ENCODE results near the gene CATSPERZ.
A peak's percentile ranks its signal among the peaks of the same experiment; 100 is the strongest.

CATSPERZ gene

DNA sequence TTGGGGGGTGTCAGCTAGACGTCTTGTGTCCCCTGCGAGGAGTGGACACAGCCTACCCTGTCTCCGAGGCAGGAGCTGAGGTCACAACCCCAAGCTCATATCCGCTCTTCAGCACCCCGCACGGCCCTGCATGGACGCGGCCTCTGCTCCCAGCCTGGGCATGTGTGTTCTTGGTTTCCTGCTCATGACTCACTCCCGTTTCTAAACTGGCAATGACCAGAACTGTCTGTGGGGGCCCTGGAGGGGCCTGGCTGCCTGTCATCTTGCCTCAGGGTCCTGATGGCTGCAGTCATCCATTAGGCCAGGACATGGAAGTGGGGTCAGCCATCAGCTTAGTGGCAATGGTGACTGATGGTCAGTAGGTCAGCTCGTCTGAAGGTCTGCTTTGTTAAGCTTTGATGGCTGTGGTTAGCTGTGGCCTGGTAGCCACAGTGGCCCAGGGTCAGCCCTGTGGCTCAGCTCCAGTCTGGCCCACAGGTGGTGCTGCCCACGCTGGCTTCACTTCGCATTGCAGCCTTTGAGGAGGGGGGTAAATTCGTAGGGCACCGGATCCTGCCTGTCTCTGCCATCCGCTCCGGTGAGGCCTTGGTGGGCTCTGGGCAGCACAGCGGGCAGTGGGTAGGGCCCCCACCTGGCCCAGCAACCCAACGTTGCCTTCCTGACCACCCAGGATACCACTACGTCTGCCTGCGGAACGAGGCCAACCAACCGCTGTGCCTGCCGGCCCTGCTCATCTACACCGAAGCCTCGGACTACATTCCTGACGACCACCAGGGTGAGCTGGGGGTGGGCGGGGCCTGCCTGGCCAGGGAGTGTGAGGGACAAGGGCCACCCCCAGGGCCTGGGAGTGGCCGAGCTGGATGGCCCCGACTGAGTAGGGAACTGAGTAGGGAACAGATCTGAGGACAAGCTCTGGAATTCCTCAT is 36.9 kb upstream of the CATSPERZ start:
- no peak for DNase-seq

DNA sequence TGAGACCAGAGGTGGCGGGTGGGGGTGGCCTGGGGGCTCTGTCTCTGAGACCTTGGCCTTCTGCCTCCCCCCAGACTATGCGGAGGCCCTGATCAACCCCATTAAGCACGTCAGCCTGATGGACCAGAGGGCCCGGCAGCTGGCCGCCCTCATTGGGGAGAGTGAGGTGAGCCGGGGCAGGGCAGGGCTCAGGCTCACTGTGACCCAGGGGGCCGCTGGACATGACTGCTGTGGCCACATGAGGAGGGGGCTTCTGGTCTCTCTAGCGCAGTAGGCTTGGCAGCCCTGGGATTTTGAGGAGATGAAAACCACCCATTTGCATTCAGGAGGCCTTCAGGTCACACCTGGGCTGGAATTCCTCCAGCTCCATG is 36.2 kb upstream of the CATSPERZ start:
- no peak for DNase-seq

DNA sequence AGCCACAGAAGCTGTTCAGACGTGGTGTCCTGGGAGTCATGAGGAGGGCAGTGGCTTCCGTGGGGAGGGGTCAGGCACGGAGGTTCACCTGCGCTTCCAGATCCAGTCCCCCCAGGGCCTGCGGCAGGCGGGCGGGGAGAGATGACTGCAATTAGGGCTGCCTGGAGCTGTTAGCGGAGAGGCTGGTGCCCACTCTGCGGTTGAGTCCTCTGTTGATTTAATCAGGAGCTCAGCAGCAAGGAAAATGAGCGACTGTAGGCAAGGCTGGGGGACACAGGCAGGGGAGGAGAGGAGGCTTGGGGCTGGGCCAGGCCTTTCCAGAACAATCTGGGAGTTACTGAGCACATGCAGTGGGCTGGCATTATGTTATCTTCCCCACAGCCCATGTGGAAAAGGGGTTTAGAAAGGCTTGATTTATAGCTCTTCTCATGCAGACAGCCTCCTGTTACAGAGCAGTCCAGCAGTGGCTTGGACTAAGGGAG is 35.7 kb upstream of the CATSPERZ start:
- no peak for DNase-seq

DNA sequence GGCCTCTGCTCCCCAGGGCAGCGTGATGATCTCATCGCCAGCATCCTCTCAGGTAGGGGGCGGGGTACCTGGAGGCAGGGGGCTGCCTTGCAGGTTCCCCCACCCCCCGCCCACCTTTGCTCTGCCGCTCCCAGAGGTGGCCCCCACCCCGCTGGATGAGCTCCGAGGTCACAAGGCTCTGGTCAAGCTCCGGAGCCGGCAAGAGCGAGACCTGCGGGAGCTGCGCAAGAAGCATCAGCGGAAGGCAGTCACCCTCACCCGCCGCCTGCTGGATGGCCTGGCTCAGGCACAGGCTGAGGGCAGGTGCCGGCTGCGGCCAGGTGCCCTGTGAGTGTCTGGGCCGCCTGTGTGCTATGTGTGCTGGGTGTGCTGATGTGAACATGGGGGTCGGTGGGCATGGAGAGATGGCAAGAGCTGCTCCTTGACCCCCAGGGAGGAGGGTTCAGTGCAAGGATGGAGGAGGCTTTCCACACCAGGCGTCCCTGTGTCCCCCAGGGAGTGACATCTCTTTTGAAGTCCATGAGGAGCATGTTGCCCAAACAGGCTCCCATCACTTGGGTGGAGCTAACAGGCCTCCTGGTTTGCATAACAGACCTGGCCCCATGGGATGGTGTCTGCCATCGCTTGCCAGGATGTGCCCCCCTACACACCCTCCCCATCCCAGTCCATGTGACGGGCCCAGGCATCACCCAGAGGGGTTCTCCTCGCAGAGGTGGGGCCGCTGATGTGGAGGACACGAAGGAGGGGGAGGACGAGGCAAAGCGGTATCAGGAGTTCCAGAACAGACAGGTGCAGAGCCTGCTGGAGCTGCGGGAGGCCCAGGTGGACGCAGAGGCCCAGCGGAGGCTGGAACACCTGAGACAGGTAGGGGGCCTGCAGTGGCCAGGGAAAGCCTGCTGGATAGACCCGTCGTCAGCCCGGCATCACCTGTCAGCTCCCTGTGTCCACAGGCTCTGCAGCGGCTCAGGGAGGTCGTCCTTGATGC is 34.7 kb upstream of the CATSPERZ start:
- no peak for DNase-seq

DNA sequence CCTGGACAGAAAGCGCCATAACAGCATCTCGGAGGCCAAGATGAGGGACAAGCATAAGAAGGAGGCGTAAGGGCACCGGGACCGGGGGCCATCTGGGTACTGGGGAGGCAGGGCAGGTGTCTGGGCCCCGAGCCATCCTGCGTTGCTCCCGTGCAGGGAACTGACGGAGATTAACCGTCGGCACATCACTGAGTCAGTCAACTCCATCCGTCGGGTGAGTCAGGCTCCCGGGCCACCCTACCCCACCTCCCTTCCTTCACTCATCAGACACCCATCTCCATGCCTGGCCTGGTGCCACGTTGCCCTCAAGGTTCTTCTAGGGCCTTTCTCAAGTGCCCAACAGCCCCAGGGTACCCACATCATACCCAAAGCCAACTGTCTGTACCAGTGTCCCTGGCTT is 33.8 kb upstream of the CATSPERZ start:
- no peak for DNase-seq

DNA sequence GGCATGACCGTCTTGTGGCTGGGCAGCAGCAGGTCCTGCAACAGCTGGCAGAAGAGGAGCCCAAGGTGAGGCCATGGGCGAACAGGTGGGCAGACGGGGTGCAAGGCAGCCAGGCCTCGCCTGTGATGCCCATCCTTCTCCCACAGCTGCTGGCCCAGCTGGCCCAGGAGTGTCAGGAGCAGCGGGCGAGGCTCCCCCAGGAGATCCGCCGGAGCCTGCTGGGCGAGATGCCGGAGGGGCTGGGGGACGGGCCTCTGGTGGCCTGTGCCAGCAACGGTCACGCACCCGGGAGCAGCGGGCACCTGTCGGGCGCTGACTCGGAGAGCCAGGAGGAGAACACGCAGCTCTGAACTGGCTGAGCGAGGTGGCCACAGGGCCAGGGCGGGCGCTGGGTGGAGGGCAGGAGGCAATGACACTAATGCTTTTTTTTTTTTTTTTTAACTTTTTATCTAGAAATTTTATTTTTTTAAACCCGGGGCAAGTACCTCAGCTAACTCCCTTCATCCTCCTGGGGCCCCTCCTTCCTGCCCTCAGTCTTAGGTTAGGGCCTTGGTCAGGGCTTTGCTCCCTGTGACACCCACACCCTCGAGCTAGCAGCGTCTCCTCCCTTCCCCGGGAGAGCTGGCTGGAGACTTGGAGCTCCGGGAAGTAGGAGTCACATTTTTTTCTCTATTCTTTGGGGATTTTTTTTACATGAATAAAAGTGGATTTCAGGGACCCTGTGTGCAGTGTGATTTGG is 32.8 kb upstream of the CATSPERZ start:
- no peak for DNase-seq

DNA sequence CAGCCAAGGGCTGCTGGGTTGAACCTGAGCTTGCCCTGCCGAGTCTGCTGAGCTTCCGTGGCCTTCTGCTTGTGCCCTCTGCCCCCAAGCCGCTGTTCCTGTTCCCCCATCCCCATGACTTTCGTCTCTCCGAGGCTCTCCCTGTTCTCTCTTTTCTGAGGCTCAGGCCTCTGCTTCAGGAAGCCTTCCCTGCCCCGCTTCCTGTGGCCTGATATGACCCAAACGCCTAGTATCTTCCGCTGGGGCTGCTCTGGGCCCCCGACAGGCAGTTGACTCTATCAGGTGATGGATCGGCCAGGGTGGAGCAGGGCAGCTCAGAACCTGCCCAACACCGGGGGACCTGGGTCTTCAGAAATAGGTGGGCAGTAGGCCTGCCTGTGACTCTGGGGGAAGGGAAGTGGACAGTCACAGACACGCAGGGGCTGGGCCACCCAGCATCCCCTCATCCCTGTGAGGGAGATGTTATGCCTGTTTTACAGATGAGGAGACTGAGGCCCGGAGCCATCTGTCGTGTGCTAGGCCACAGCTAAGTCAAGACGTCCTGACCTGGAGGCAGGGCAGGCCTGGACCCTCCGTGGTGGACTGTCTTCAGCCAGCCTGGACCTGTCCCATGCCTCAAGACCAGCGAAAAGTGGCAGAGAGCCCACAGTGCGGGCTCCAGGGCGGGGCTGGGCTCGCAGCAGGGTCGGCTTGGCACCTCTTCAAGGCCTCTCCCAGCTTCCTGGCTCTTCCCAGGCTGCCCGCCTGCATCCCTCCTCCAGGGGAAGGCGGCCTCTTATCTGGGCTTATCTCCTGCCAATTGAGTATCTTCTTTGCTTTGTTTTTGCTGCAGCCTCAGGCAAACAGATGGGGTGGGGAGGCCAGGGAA is 31.9 kb upstream of the CATSPERZ start:
- peak in 5 of 58 donors; percentile 17 to 33 (median 26) for DNase-seq

DNA sequence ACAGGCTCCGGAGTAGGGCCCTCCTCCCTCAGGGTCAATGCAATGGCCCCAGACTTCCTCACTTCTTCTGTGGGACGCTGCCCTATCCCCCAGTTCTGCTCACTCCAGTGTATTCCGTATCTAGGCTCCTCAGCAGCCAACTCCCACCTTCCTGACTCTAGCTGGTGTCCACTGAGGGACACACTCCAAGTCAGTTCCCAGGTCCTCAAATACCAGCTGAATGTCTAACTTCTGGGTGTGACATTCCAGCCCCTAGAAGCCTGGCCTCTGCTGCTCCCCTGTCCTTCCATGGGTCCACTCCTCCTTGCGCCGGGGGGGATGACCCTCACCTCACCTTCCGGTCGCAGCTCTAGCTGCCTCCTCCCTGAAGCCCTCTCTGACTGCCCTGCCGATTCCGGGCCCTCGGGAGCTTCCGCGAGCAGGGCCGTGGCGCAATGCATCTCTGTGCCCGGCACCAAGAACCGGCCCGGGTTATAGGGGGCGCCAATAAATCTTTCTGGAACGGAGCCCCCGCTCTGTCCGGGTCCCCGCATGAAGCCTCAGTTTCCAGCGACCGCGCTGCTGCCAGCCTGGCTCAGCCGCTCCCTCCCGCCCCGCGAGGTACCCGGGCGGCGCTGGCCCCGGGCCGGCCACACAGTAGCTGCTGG is 31.1 kb upstream of the CATSPERZ start:
- DNase-seq: peak in 17 of 58 donors; percentile 56 to 77 (median 65)

DNA sequence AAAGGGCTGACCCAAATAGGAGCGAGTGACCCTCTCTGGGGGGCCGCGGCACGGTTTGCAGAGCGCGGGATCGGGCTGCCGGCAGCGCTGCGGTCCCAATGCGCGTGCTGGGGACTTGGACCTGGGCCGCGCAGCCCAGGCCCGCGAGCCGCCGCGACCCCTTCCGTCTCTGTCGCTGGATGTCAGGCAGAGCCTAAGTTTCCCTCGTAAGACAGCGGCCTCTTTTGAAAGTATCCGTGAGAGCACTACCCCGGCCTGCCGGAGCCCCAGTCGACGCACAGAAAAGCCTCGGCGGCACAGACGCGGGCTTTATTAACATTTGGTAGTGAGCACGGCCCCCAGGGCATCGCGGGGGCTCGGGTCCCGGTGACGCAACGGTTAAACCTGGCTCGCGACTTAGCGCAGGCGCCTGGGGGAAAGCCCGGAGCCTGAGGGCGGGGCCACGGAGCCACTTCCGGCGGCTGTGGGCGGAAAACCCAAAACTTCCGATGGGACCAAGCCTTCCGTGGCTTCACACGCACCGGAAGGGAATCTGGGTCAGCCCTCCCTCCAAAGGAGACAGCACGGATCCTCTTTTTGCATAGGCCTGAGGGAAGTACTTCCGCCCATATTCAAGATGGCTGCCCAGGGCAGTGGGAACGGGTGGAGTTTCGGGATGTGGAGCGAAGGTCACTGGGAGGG is 30.5 kb upstream of the CATSPERZ start:
- DNase-seq: peak; percentile 80 to 100 (median 98)

DNA sequence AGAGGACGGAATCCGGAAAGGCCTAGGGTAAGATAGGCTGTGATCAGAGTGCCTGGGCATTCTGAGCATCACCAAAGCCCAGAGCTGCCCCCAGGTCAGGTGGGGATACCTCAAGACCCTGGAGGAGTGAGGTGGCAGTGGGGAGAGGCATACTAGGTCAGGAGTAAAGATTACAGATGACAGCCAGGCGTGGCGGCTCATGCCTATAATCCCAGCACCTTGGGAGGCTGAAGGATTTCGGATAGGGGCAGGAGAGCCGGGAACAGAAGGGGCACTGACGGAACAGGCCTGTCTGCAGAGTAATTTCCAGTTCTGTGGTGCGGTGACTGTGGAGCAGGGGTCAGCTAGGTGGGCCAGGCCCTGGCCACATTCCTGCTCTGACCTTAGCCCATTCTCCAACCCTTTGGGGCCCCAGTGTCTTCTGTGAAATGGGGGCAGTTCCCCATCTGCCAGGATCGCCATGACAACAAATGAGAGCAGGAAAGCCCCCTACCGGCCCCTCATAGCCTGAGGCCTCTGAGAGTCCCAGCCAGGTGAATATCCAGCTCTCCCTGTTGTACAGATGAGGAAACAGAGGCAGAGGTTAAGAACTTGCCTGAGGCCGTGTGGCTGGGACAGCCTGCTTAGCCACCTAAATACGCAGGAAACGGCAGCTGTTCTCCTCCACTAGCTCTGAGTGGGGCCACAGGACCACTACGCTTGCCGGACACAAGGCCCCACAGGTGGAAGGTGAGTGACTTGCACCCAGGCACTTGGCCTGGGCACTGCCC is 24.9 kb upstream of the CATSPERZ start:
- no peak for DNase-seq

DNA sequence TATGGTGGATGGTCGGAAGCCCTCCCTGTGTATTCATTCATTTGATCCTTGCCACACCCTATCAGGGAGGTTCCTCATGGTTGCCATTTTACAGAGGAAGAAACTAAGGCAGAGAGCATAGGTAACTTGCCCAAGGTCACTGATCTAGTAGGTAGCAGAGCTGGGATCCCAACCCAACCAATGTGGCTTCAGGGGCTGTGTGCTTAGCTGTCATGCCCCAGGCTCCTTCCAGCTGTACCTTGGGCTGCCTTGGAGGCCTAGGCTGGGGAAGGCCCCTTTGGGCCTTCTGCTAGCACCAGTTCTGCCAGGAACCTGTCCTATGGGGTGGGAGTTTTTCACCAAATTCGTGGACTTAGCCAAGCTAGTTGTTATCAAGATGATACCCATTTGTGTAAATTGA is 24.3 kb upstream of the CATSPERZ start:
- no peak for DNase-seq

DNA sequence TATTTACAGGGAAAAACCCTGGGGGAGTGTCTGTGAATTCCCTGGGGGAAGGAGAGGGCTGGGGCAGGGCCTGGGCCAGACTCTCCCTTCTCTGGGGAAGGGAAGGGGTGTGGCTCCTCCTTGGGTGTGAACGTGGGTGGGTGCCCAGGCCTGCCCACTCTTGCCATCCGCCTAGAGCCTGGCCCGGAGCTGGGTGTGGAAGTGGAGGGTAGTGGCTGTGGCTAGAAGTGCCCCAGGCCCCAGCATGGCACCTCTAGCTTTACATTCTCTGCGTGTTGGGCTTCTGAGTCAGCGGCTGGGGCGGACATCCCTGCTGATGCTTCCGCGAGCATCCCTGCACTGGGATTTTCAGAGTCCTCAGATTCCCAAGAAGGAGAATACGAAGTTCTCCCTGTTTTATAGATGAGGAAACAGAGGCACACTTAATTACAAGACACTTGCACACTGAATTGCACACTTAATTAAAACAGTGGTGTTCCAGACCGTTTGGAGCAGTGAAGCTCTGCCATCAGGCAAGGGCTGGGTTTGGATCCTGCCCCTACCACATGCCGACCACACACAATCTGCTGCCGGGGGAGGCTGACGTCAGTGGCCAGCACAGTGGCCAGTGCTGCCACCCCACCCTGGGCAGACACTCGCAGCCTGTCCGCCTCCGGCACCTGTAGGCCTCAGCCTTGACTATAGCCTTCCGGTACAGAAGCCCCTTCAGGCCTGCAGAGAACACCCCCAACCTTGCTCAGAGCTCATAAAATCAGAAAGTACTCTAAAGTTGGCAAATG is 23.3 kb upstream of the CATSPERZ start:
- DNase-seq: peak in 1 of 58 donors; percentile 27

DNA sequence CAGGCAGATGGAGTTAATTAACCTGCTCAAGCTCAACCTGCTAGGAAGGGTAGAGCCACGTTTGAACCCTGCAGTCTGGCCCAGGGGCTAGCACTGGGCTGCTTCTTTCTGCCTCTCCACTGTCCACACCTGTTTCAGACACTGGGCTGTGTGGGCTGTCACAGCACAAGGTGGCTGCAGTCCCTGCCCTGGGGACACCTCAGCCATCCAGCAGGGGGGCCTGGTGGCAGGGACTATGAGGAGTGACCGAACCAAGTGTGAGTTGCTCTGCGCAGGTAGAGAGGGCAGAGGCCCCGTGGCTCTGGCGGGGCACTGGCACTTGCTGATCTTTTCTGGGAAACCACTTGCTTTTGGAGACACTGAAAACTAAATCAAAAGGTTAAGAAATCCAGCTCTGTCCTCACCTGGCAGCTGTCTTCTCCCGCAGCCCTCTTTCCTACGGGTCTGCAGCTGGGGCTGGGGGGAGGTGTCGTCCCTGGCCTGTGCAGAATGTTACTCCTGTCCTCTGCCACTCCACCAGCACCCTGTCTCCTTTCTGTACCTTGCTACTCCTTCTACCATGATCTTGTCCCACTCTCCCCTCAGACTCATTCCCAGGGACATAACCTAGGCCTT is 21.5 kb upstream of the CATSPERZ start:
- no peak for DNase-seq

DNA sequence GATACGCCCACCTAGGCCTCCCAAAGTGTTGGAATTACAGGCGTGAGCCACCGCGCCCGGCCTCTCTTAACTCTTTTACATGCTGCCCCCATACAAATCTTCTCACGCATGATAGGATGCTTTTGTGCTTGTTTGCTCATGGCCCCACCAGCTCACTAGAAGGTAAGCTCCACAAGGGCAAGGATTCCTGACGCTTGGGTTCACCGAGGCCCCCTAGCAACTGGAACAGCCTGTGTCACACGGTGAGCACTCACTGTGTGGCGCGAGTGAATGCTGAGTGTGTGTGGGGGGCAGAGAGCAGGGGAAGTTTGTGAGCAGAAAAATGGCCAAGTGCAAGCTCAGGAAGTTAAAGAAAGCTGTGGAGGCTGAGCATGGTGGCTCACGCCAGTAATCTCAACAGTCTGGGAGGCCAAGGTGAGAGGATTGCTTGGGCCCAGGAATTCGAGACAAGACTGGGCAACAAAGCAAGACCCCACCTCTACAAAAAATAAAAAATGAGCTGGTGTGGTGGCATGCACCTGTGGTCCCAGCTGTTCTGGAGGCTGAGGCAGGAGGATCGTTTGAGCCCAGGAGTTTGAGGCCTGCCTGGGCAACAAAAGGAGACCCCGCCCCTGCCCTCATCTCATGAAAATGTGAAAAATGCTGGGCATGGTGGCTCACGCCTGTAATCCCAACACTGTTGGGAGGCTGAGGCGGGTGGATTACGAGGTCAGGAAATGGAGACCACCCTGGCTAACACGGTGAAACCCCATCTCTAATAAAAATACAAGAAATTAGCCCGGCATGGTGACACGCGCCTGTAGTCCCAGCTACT is 18.0 kb upstream of the CATSPERZ start:
- no peak for DNase-seq

DNA sequence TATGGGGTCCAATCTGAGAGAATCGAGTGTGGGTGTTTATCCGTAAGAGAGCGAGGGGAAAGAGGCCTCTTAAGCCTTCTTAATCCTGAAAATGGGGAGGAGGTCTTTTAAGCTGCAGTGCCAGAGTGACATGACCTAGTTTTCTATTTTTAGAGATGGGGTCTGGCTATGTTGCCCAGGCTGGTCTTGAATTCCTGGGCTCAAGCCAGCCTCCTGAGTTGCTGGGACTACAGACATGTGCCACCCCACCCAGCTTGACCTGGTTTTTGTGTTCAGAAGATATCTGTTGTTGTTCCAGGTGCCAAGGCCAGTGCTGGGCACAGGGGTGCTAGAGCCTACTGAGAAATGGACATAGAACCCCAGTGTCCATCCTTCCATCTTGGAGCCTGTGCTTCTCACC is 17.1 kb upstream of the CATSPERZ start:
- DNase-seq: no peak

All from anterior cingulate cortex (tissue), 58 donors.